ENCODE measurements around the gene DIS3L2.

Gene DIS3L2

GRCh38 chr2:232286001-232286868 lies 324.7 kb downstream of the DIS3L2 start:
- no peak for DNase-seq
- in situ Hi-C loops (cut with HindIII; ENCODE audit: low pct_ligation_motif_present, low pct_unique_long_range_greater_than_20kb, low sequenced_read_pairs), result no loop called here

DNA sequence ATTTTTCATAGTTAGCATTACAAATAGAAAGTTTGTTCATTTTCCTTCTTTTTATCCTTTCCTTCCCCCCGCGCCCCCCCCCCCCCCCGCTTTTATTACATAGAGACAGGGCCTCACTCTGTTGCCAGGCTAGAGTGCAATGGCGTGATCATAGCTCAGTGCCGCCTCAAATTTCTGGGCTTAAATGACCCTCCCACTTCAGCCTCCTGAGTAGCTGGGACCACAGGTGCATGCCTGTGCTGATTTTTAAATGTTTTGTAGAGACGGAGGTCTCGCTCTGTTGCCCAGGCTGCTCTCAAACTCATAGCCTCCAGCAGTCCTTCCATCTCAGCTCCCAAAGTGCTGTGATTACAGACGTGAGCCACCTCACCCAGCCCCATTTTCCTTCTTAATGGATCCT lies 325.8 kb downstream of the DIS3L2 start:
- DNase-seq, result no peak
- in situ Hi-C loops (cut with HindIII; ENCODE audit: low pct_ligation_motif_present, low pct_unique_long_range_greater_than_20kb, low sequenced_read_pairs), result no loop called here

GRCh38 chr2:232288489-232289030 lies 327.0 kb downstream of the DIS3L2 start:
- DNase-seq, result no peak
- in situ Hi-C loops (cut with HindIII; ENCODE audit: low pct_ligation_motif_present, low pct_unique_long_range_greater_than_20kb, low sequenced_read_pairs), result no loop called here

DNA sequence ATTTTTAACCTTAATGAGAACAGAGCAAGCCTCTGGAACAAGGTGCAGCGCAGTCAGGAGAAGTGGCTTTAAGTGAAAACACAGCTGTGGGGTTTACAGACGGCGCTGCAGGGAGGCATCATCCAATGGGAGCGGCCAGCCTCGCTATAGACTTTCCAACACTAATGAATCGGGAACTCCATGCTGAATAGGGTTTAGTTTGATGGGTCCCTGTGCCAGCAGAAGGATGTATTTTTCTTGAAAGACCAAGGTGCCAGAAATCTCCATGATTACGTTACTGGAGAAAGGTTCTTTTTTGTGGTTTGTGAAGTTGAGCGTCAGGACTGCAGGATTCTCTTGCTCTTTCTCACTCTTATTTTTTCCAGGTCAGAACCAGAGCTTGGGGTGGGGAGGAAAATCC lies 329.2 kb downstream of the DIS3L2 start:
- in situ Hi-C loops (cut with HindIII; ENCODE audit: low pct_ligation_motif_present, low pct_unique_long_range_greater_than_20kb, low sequenced_read_pairs), result no loop called here
- no peak for DNase-seq

- no peak for DNase-seq
- in situ Hi-C loops (cut with HindIII; ENCODE audit: low pct_ligation_motif_present, low pct_unique_long_range_greater_than_20kb, low sequenced_read_pairs), result no loop called here
These were observed 329.8 kb downstream of the DIS3L2 start for GRCh38 chr2:232291343-232291742.

- peak; percentile 72 for DNase-seq
- in situ Hi-C loops (cut with HindIII; ENCODE audit: low pct_ligation_motif_present, low pct_unique_long_range_greater_than_20kb, low sequenced_read_pairs), result no loop called here
These were observed 331.1 kb downstream of the DIS3L2 start for GRCh38 chr2:232292395-232293154.

DNA sequence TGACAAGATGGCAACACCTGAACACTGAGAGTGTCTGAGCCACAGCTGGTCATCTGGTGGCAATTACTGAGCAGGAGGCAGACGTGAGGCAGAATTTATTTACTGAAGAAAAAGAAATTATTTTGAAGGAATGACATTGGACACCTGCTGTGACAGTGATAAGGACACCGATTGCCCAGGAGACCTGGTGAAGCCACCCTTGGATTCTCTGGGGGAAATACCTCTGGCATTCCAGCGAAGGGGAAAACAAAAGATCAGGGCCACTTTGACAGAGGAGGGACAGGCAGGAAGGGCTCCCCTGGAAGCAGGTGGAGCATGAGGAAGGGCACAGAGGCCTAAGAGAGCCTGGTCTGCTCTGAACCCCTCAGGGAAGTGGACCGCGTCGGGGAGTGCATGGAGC lies 331.7 kb downstream of the DIS3L2 start:
- no peak for DNase-seq
- in situ Hi-C loops (cut with HindIII; ENCODE audit: low pct_ligation_motif_present, low pct_unique_long_range_greater_than_20kb, low sequenced_read_pairs), result no loop called here

DNA sequence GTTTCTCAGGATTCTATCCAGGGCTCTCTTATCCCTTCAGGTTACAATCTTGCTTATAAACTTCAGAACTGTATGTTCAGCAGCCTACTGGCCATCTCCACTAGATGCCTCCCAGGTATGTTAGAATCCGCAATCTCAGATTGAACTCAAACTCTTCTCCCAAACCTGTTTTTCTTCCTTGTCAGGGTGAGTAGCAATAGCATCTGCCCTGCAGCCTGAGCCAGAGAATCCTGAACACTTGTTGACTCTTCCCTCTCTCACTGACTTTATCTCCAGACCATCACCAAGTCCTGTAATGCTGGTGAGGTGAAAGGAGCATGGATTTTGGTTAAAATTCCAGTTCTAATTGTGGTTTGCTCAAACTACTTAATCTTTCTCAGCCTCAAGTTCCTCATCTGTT lies 334.5 kb downstream of the DIS3L2 start:
- in situ Hi-C loops (cut with HindIII; ENCODE audit: low pct_ligation_motif_present, low pct_unique_long_range_greater_than_20kb, low sequenced_read_pairs), result no loop called here
- no peak for DNase-seq

- DNase-seq, result no peak
- in situ Hi-C loops (cut with HindIII; ENCODE audit: low pct_ligation_motif_present, low pct_unique_long_range_greater_than_20kb, low sequenced_read_pairs), result no loop called here
These were observed 335.4 kb downstream of the DIS3L2 start for GRCh38 chr2:232296776-232297525.

GRCh38 chr2:232299084-232299483 lies 337.6 kb downstream of the DIS3L2 start:
- DNase-seq, result no peak
- in situ Hi-C loops (cut with HindIII; ENCODE audit: low pct_ligation_motif_present, low pct_unique_long_range_greater_than_20kb, low sequenced_read_pairs), result no loop called here

GRCh38 chr2:232299927-232300674 lies 338.6 kb downstream of the DIS3L2 start:
- in situ Hi-C loops (cut with HindIII; ENCODE audit: low pct_ligation_motif_present, low pct_unique_long_range_greater_than_20kb, low sequenced_read_pairs), result no loop called here

GRCh38 chr2:232300894-232301387 lies 339.4 kb downstream of the DIS3L2 start:
- no peak for DNase-seq
- in situ Hi-C loops (cut with HindIII; ENCODE audit: low pct_ligation_motif_present, low pct_unique_long_range_greater_than_20kb, low sequenced_read_pairs), result no loop called here

More at GRCh38 chr2:232299927-232300674, 338.6 kb downstream of the DIS3L2 start:
- no peak for DNase-seq

DNA sequence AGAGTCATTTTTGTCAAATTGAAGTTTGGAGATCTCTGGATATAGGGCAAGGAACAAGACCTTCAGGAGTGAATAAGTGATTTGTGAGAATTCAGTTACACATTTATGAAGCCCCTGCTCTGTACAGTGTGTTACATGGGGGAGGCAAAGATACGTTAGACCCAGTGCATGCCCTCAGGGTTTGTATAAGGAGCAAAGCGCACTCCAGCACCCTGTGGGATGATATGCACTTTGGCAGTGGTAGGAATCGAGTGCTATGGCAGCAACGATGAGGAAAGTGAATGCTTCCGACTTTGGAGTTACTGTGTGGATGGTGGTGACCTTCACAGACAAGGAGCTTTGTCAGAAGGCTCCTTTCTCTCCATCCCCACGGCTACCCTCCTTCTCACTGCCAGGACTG lies 342.7 kb downstream of the DIS3L2 start:
- in situ Hi-C loops (cut with HindIII; ENCODE audit: low pct_ligation_motif_present, low pct_unique_long_range_greater_than_20kb, low sequenced_read_pairs), result no loop called here
- DNase-seq, result no peak

DNA sequence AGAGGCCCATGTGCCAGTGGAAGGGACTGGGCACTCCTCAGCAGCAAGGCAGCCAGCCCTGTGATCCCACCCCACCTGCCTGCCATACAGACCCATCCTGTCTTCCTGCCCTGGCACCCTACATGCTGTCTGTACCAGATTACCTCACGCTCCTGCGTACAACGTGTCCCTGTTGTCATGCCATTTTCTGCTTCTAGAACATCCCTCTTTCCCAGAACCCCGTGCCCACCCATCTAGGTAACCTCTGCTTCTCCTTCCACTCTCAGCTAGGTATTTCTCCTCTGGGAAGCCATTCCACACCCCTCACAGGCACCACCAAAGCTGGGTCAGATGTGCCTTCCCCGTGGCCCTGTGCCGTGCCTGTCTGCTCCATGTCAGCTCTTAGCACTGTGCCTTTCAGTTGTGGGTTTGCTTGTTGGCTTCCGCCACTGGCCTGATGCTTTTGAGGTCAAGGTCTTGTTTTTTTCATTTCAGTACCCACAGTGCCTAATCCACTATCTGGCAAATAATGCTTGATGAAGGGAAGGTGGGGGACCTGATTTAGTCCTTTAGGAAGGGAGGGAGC lies 345.3 kb downstream of the DIS3L2 start:
- in situ Hi-C loops (cut with HindIII; ENCODE audit: low pct_ligation_motif_present, low pct_unique_long_range_greater_than_20kb, low sequenced_read_pairs), result no loop called here
- no peak for DNase-seq

- DNase-seq, result no peak
- in situ Hi-C loops (cut with HindIII; ENCODE audit: low pct_ligation_motif_present, low pct_unique_long_range_greater_than_20kb, low sequenced_read_pairs), result no loop called here
These were observed 346.3 kb downstream of the DIS3L2 start for GRCh38 chr2:232307854-232308253.

DNA sequence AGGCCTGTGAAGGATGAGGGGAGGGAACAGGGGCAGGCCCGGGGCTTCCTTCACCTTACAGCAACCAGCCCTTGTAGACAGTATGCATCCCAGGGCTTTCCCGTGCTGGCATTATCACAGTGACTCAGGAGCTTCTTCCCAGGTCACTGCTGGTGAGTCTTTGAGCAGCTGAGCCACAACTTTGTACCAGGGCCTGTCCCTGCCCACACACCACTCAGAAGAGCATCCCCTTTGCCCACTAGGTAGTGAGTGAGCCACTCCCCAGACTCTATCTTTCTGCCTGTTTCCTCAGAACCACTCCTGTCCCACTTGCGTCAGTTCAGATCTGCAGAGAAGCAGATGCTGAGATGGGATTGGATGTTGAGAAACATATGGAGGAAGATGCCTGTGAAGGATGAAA lies 347.5 kb downstream of the DIS3L2 start:
- DNase-seq, result no peak
- in situ Hi-C loops (cut with HindIII; ENCODE audit: low pct_ligation_motif_present, low pct_unique_long_range_greater_than_20kb, low sequenced_read_pairs), result no loop called here

DNA sequence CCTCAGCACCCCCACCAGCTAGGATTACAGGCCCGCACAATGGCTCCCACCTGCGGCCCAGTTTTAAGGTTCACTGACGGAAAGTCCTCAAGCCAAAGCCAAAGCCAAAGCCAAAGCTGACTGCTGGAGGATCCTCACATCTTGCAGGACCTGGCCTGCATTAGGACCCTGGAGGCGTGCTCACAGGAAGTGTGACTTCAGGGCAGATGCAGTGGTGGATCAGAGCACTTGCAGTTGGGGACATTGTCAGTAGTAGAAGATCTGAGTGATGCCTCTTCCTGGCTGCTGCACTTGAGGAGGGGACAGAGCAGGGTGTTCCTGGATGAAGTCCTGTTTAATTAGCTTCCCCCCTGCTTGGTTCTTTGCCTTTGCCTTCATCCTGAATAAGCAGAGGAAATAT lies 348.1 kb downstream of the DIS3L2 start:
- in situ Hi-C loops (cut with HindIII; ENCODE audit: low pct_ligation_motif_present, low pct_unique_long_range_greater_than_20kb, low sequenced_read_pairs), result no loop called here

DNA sequence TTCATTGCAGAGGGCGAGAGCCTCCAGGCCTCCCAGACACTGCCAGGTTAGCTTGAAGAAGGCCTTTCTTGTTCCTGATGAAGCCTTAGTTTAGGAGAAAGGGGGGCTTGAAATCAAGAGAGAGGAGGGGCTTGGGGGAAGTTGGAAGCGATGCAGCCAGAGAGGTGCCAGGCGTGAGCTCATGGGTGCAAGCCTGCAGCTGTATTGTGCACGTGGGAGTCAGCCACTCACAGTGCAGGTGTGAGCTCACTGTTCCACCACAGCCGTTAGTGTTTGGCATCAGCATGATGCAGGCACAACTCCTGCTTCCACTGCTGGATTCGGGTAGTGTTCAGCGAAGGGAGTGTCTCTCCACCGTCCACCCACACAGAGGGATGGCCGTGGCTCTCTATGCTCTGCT lies 348.6 kb downstream of the DIS3L2 start:
- DNase-seq, result no peak
- in situ Hi-C loops (cut with HindIII; ENCODE audit: low pct_ligation_motif_present, low pct_unique_long_range_greater_than_20kb, low sequenced_read_pairs), result no loop called here

More for the DNA sequence above, 348.1 kb downstream of the DIS3L2 start:
- no peak for DNase-seq
